GM21576 (cell line): ENCODE data around the gene AHCYL1.

Experiments used
- ATAC-seq: cut with Tn5 transposase; IDR thresholded peaks from one replicate; pipeline ENCODE4 v1.9.1; 2021; ENCODE audit warnings: mild to moderate bottlenecking, moderate library complexity; ENCODE audit not compliant: unreplicated experiment

The AHCYL1 gene

GRCh38 chr1:109975718-109976117, 8.8 kb upstream of the AHCYL1 start:
- ATAC-seq: no peak

GRCh38 chr1:109976762-109977161, 7.8 kb upstream of the AHCYL1 start:
- no peak for ATAC-seq

GRCh38 chr1:109977225-109977624, 7.3 kb upstream of the AHCYL1 start:
- no peak for ATAC-seq

- ATAC-seq: no peak
These were observed 6.7 kb upstream of the AHCYL1 start for GRCh38 chr1:109977657-109978378.

GRCh38 chr1:109978761-109979488, 5.6 kb upstream of the AHCYL1 start:
- no peak for ATAC-seq

GRCh38 chr1:109979489-109980091, 5.0 kb upstream of the AHCYL1 start:
- ATAC-seq: no peak

- no peak for ATAC-seq
These were observed 4.1 kb upstream of the AHCYL1 start for GRCh38 chr1:109980324-109981003.

- ATAC-seq: no peak
These were observed 3.6 kb upstream of the AHCYL1 start for GRCh38 chr1:109981004-109981335.

GRCh38 chr1:109983380-109984189, 980 bp upstream of the AHCYL1 start:
- ATAC-seq: no peak

GRCh38 chr1:109984190-109984455, 442 bp upstream of the AHCYL1 start:
- ATAC-seq: no peak

- ATAC-seq: no peak
These were observed 885 bp downstream of the AHCYL1 start for GRCh38 chr1:109985247-109986053.

- no peak for ATAC-seq
These were observed 1.5 kb downstream of the AHCYL1 start for GRCh38 chr1:109986054-109986444.

GRCh38 chr1:109988349-109988914, 3.9 kb downstream of the AHCYL1 start:
- no peak for ATAC-seq

- no peak for ATAC-seq
These were observed 5.1 kb downstream of the AHCYL1 start for GRCh38 chr1:109989506-109990301.

- no peak for ATAC-seq
These were observed 5.7 kb downstream of the AHCYL1 start for GRCh38 chr1:109990302-109990653.

- no peak for ATAC-seq
These were observed 6.9 kb downstream of the AHCYL1 start for GRCh38 chr1:109991400-109991925.

GRCh38 chr1:109993885-109994284, 9.3 kb downstream of the AHCYL1 start:
- ATAC-seq: no peak

GRCh38 chr1:109994654-109995053, 10.1 kb downstream of the AHCYL1 start:
- ATAC-seq: no peak

GRCh38 chr1:109995536-109995935, 11.0 kb downstream of the AHCYL1 start:
- ATAC-seq: no peak
